Transverse colon (tissue), 4 donors: Measurements from ENCODE around the gene RNU4-1.

Experiments used
- POLR2A ChIP-seq: fragments of 450-650 bp; IDR thresholded peaks from one replicate; pipeline ENCODE4 v1.6.1; 2016; ENCODE audit warnings: antibody characterized with exemption, mild to moderate bottlenecking, moderate library complexity
- POLR2AphosphoS5 ChIP-seq, 3 donors: sonication (generic); formaldehyde crosslinking; IDR thresholded peaks; one replicate each; pipeline ENCODE4 v1.6.1; 2016; ENCODE audit warnings: antibody characterized with exemption in 3 of 3
- TF ChIP-seq, protein P1 (sequence below), 5 experiments: fragments of 200-600 bp in 3 of 5; fragments of 450-650 bp in 2 of 5; sonication (generic) in 3 of 5; IDR thresholded peaks; 1 replicate in 2 of 5; 2 replicates in 3 of 5; pipeline ENCODE4 v1.5.1; 2016 to 2017; ENCODE audit warnings: antibody characterized with exemption in 5 of 5, inconsistent platforms in 3 of 5, mild to moderate bottlenecking in 2 of 5, moderate library complexity in 1 of 5

DNA sequence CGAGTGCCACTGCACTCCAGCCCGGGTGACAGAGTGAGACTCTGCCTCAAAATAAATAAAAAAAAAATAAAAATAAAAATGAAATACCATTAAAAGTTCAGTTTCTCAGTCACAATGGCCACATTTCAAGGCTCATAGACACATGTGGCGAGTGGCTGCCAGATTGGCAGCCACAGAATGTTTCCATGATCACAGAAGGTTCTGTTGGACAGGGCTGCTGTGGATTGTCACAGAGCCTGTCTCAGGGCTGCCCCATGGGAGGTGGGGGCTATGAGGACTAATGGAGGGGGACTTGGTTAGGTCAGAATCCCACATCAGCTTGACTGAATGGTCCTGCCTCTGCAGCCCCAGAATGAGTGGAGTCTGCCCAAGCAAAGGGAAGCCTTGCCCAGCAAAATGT, 38.4 kb upstream of the RNU4-1 start:
- TF ChIP-seq POLR2AphosphoS5 (IDR thresholded peaks at IDR 0.05) (no peak), POLR2A (no peak)
- TF ChIP-seq, protein P1, sequence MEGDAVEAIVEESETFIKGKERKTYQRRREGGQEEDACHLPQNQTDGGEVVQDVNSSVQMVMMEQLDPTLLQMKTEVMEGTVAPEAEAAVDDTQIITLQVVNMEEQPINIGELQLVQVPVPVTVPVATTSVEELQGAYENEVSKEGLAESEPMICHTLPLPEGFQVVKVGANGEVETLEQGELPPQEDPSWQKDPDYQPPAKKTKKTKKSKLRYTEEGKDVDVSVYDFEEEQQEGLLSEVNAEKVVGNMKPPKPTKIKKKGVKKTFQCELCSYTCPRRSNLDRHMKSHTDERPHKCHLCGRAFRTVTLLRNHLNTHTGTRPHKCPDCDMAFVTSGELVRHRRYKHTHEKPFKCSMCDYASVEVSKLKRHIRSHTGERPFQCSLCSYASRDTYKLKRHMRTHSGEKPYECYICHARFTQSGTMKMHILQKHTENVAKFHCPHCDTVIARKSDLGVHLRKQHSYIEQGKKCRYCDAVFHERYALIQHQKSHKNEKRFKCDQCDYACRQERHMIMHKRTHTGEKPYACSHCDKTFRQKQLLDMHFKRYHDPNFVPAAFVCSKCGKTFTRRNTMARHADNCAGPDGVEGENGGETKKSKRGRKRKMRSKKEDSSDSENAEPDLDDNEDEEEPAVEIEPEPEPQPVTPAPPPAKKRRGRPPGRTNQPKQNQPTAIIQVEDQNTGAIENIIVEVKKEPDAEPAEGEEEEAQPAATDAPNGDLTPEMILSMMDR (IDR thresholded peaks at IDR 0.05): no peak
